ENCODE measurements around the gene DHH.
A peak's percentile ranks its signal among the peaks of the same experiment; 100 is the strongest.

Gene DHH

DNA sequence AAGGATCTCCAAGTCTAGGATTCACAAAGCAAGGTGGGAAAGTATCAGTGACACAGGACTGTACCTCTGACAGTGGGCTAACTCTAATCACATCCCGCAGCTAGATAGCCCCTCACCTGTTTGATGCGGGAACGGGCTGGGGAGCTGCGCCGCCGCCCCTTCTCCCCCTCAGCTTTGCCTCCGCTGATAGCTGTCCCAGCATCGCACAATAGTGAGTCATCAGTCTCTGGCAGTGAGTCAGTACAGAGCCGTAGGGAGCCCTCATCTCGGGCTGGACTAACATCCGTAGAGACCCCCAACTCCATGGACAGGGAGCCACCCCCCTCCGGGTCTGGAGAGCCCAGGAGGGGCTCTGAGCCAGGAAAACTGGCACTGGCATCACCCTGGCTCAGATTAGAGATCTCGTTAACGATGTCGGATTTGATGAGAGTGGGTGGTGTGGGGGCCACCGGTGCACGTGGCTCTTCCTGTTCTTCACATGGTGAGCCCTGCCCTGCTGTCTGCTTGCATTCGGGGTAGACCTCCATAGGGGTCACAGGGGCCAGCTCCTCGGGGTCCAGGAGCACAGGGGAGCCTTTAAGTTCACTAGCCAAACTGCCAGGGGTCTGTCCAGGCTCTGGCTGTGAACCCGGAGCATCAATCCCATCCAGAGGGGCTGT lies 44.9 kb downstream of the DHH start:
- no peak for TF ChIP-seq CTCF (IDR thresholded peaks at IDR 0.05; ENCODE audit: borderline replicate concordance, insufficient read depth, low read depth, low read length)
- no peak overlapping the region for H3K4me3 ChIP-seq (ENCODE audit: low read depth, low read length)

DNA sequence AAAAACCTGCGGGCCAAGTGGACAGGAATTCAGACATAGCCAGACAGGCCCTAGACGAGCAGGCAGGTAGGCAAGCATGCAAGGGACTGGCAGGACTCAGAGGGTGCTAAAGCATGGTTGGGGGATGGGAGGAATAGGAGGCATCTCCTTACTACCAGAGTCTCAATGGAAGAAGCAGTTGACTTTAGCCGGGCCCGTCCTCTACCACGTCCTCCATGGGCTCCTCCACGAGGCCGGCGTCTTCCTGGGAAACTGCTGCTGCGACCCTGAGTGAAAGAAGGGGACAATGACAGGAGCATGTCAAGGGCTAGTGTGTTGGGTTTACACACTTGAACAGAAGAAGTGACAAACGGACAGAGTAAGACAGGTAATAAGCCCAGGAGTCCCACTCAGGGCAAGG lies 45.6 kb downstream of the DHH start:
- no peak overlapping the region for H3K4me3 ChIP-seq (ENCODE audit: low read depth, low read length)
- no peak for TF ChIP-seq CTCF (IDR thresholded peaks at IDR 0.05; ENCODE audit: borderline replicate concordance, insufficient read depth, low read depth, low read length)

- no peak for TF ChIP-seq CTCF (IDR thresholded peaks at IDR 0.05; ENCODE audit: borderline replicate concordance, insufficient read depth, low read depth, low read length)
- H3K4me3 ChIP-seq (ENCODE audit: low read depth, low read length) = no peak overlapping the region
Measured at GRCh38 chr12:49046129-49046895, 48.3 kb downstream of the DHH start.

DNA sequence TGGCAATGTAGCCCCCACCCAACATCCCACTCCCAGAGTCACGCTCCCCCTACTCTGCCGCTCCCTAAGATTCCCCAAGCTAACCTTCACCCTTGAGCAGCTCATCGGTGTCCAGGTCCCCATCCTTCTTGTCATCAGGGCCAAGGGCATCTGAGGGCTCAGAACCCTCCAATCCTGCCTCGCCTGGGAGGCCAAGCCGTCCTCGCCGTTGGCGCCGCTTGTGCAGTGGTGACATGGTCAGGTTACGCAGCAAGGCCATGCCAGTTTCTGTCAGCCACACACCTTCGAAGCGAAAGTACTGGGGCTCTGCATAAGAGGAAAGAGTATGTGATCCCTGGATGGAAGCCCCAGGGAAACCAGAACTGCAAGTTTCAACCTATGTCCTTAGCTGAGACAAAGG lies 49.9 kb downstream of the DHH start:
- no peak for TF ChIP-seq CTCF (IDR thresholded peaks at IDR 0.05; ENCODE audit: borderline replicate concordance, insufficient read depth, low read depth, low read length)
- H3K4me3 ChIP-seq (ENCODE audit: low read depth, low read length) = no peak overlapping the region

DNA sequence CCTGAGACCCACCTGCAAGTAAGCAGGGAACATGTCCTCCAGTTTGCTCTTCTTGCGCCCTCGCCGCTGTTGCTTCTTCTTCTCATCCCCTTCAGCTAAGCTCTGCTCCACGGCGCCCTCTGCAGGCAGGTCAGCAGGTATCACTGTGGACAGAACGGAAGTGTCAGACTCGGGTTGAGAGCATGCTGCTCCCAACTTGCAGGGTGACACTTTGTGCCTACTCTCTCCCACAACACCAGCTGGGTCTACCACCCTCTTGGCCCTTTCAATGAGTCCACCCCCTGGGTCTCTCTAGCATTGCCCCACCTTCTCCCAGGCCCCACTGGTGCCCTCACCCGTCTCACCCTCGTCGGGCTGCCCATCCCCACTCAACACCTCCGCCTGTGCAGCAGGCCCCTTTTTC lies 50.7 kb downstream of the DHH start:
- TF ChIP-seq CTCF (IDR thresholded peaks at IDR 0.05; ENCODE audit: borderline replicate concordance, insufficient read depth, low read depth, low read length) = peak; percentile 87
- no peak overlapping the region for H3K4me3 ChIP-seq (ENCODE audit: low read depth, low read length)

DNA sequence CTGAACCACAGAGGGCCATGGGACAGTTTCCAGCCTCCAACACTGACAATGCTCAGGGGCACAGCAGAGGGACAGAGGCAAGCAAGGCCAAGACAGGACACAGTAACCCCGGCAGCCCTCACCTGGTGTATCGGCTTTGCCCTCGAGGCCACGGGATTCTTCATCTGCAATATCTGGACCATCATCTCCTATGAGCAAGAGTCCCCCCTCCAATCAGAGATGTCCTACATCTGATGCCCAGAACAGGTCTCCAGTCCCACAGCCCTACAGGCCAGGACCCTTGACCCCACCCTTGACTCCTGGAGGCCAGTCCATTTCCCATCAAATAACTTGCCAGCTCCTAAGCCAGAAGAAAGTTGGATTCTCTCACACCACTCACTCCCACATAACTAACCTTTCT lies 51.4 kb downstream of the DHH start:
- TF ChIP-seq CTCF (IDR thresholded peaks at IDR 0.05; ENCODE audit: borderline replicate concordance, insufficient read depth, low read depth, low read length) = no peak
- H3K4me3 ChIP-seq (ENCODE audit: low read depth, low read length) = no peak overlapping the region

Data from GM12875 (cell line).